Measurements from ENCODE around the gene SLC46A3.

- TF ChIP-seq HDGF (IDR thresholded peaks at IDR 0.05; ENCODE audit: borderline replicate concordance) = no peak
- TF ChIP-seq FOXM1 (IDR thresholded peaks at IDR 0.05; ENCODE audit: borderline replicate concordance) = no peak
- no peak for TF ChIP-seq FOXA1 (IDR thresholded peaks at IDR 0.05)
- TF ChIP-seq, protein P1, sequence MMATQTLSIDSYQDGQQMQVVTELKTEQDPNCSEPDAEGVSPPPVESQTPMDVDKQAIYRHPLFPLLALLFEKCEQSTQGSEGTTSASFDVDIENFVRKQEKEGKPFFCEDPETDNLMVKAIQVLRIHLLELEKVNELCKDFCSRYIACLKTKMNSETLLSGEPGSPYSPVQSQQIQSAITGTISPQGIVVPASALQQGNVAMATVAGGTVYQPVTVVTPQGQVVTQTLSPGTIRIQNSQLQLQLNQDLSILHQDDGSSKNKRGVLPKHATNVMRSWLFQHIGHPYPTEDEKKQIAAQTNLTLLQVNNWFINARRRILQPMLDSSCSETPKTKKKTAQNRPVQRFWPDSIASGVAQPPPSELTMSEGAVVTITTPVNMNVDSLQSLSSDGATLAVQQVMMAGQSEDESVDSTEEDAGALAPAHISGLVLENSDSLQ (IDR thresholded peaks at IDR 0.05) = no peak
- TF ChIP-seq SP1 (IDR thresholded peaks at IDR 0.05) = no peak
- TF ChIP-seq ZNF384 (IDR thresholded peaks at IDR 0.05) = no peak
- TF ChIP-seq BHLHE40 (IDR thresholded peaks at IDR 0.05; ENCODE audit: borderline replicate concordance) = no peak
- no peak for TF ChIP-seq SUZ12 (IDR thresholded peaks at IDR 0.05)
Measured at GRCh38 chr13:28719227-28720055, 671 bp upstream of the SLC46A3 start.

Measured in HEK293T (cell line).